IMR-90 (cell line): ENCODE data around the gene SERPINB1. TPM values are rescaled to one million over a fixed set of nuclear protein-coding genes. Genes with fewer than 3 reads are reported as not detected.
A peak's percentile ranks its signal among the peaks of the same experiment; 100 is the strongest.

Source experiments
- ATAC-seq: fragments of 200-7000 bp; cut with Tn5 transposase; 2 replicates; pipeline ENCODE4 v1.9.1; 2020; ENCODE audit warnings: low read depth, mild to moderate bottlenecking, moderate library complexity
- BruUV-seq: library from RNA; stranded (reverse); fragments of 400-500 nt; replicated peaks from 2 replicates; lab custom pipeline; 2021; lab: Mats Ljungman, UMichigan
- CTCF ChIA-PET: fragments of 300-600 bp; formaldehyde crosslinking; extraction: SDS; loops from one replicate; lab custom pipeline; 2021; ENCODE audit warnings: antibody characterized with exemption; lab: Yijun Ruan, JAX
- POLR2A ChIA-PET: fragments of 300-600 bp; sonication (Branson Sonifier 250); formaldehyde crosslinking; loops from one replicate; lab custom pipeline; 2022; ENCODE audit warnings: antibody characterized with exemption; ENCODE audit not compliant: unreplicated experiment; lab: Charles Lee
- DNase-seq: peaks from one replicate; pipeline ENCODE4 v3.0.0; 2013
- H2AFZ ChIP-seq: replicated peaks from 2 replicates; pipeline ENCODE3; 2013; ENCODE audit warnings: low read length, mild to moderate bottlenecking; ENCODE audit not compliant: poor library complexity
- H2AK5ac ChIP-seq: 2 replicates; pipeline ENCODE4 v1.6.1; 2013; ENCODE audit warnings: low read depth, low read length, inconsistent platforms
- H2AK9ac ChIP-seq: replicated peaks from 2 replicates; pipeline ENCODE3; 2013; ENCODE audit warnings: mild to moderate bottlenecking, low read depth, low read length, moderate library complexity; ENCODE audit not compliant: poor library complexity
- H2BK120ac ChIP-seq: 2 replicates; pipeline ENCODE4 v1.6.1; 2013; ENCODE audit warnings: low read depth, low read length, inconsistent platforms
- H2BK15ac ChIP-seq: 3 replicates; pipeline ENCODE4 v1.6.1; 2013; ENCODE audit warnings: low read depth, low read length, inconsistent platforms
- H2BK20ac ChIP-seq: 2 replicates; pipeline ENCODE4 v1.6.1; 2013; ENCODE audit warnings: low read depth, mild to moderate bottlenecking, inconsistent platforms, low read length, moderate library complexity
- H2BK5ac ChIP-seq: 2 replicates; pipeline ENCODE4 v1.6.1; 2013; ENCODE audit warnings: mild to moderate bottlenecking, low read depth, low read length, inconsistent platforms; ENCODE audit not compliant: poor library complexity, severe bottlenecking
- H3K14ac ChIP-seq: replicated peaks from 2 replicates; pipeline ENCODE4 v1.6.1; 2013; ENCODE audit warnings: low read depth, low read length, inconsistent platforms
- H3K18ac ChIP-seq: 2 replicates; pipeline ENCODE4 v1.6.1; 2013; ENCODE audit warnings: low read depth, low read length, control low read depth
- H3K23ac ChIP-seq: 2 replicates; pipeline ENCODE4 v1.6.1; 2013; ENCODE audit warnings: low read depth, low read length, inconsistent platforms
- H3K27ac ChIP-seq: 2 replicates; pipeline ENCODE4 v1.5.1; 2013; ENCODE audit warnings: mild to moderate bottlenecking, control low read depth, low read length; ENCODE audit not compliant: insufficient read depth
- H3K27me3 ChIP-seq: 2 replicates; pipeline ENCODE4 v1.6.1; 2013; ENCODE audit warnings: low read length; ENCODE audit not compliant: control insufficient read depth, insufficient read depth
- H3K36me3 ChIP-seq: 2 replicates; pipeline ENCODE4 v1.6.1; 2013; ENCODE audit warnings: low read length, mixed read lengths; ENCODE audit not compliant: control insufficient read depth, insufficient read depth
- H3K4ac ChIP-seq: 2 replicates; pipeline ENCODE4 v1.6.1; 2013; ENCODE audit warnings: low read depth, low read length, inconsistent platforms
- H3K4me1 ChIP-seq: 2 replicates; pipeline ENCODE4 v1.6.1; 2013; ENCODE audit warnings: low read length, mixed read lengths; ENCODE audit not compliant: control insufficient read depth, insufficient read depth
- H3K4me2 ChIP-seq: 2 replicates; pipeline ENCODE4 v1.6.1; 2013; ENCODE audit warnings: low read depth, mild to moderate bottlenecking, control low read depth, low read length, moderate library complexity
- H3K4me3 ChIP-seq: 2 replicates; pipeline ENCODE4 v1.5.1; 2013; ENCODE audit warnings: low read depth, mild to moderate bottlenecking, control low read depth, low read length, moderate library complexity; ENCODE audit not compliant: insufficient read depth
- H3K56ac ChIP-seq: 2 replicates; pipeline ENCODE4 v1.6.1; 2013; ENCODE audit warnings: low read length, inconsistent platforms; ENCODE audit not compliant: insufficient read depth; ENCODE audit errors: extremely low read depth
- H3K79me1 ChIP-seq, 2 experiments: 2 replicates each; pipeline ENCODE4 v1.6.1; 2013; ENCODE audit warnings: low read length in 2 of 2, inconsistent platforms in 1 of 2, low read depth in 1 of 2
- H3K9ac ChIP-seq: 2 replicates; pipeline ENCODE4 v1.6.1; 2013; ENCODE audit warnings: low read depth, low read length, control low read depth
- H3K9me1 ChIP-seq: 2 replicates; pipeline ENCODE4 v1.6.1; 2013; ENCODE audit warnings: low read length, inconsistent platforms; ENCODE audit not compliant: insufficient read depth
- H3K9me3 ChIP-seq: 2 replicates; pipeline ENCODE4 v1.6.1; 2013; ENCODE audit warnings: low read length; ENCODE audit not compliant: control insufficient read depth, insufficient read depth
- H4K20me1 ChIP-seq: 2 replicates; pipeline ENCODE4 v1.6.1; 2013; ENCODE audit warnings: low read length, inconsistent platforms; ENCODE audit not compliant: insufficient read depth
- H4K5ac ChIP-seq: 2 replicates; pipeline ENCODE4 v1.6.1; 2013; ENCODE audit warnings: mild to moderate bottlenecking, low read depth, low read length, control low read depth
- H4K8ac ChIP-seq, 2 experiments: 2 replicates each; pipeline ENCODE4 v1.6.1; 2013; ENCODE audit warnings: low read depth in 2 of 2, low read length in 2 of 2, control low read depth in 1 of 2, inconsistent platforms in 1 of 2
- H4K91ac ChIP-seq: 2 replicates; pipeline ENCODE4 v1.6.1; 2013; ENCODE audit warnings: low read depth, low read length, inconsistent platforms; ENCODE audit not compliant: insufficient read depth
- BHLHE40 ChIP-seq: fragments of 150-350 bp; IDR thresholded peaks from 2 replicates; pipeline ENCODE4 v1.6.1; 2016; ENCODE audit warnings: mild to moderate bottlenecking, low read depth, low read length
- CEBPB ChIP-seq: IDR thresholded peaks from 2 replicates; pipeline ENCODE4 v1.6.1; 2012; ENCODE audit warnings: low read depth, low read length, improper control_type of control experiment
- CHD1 ChIP-seq: IDR thresholded peaks from 2 replicates; pipeline ENCODE4 v1.6.1; 2012; ENCODE audit warnings: low read depth, low read length, improper control_type of control experiment
- CTCF ChIP-seq: conservative IDR thresholded peaks from 2 replicates; pipeline ENCODE4 v1.5.1; 2012; ENCODE audit warnings: mild to moderate bottlenecking, low read depth, low read length, improper control_type of control experiment
- ELK1 ChIP-seq: fragments of 150-350 bp; IDR thresholded peaks from 2 replicates; pipeline ENCODE4 v1.6.1; 2016; ENCODE audit warnings: low read depth, mild to moderate bottlenecking, low read length, moderate library complexity, borderline replicate concordance
- FOS ChIP-seq: fragments of 150-350 bp; IDR thresholded peaks from 2 replicates; pipeline ENCODE4 v1.6.1; 2016; ENCODE audit warnings: low read depth, low read length
- MAFK ChIP-seq: IDR thresholded peaks from 2 replicates; pipeline ENCODE4 v1.6.1; 2012; ENCODE audit warnings: low read depth, low read length, improper control_type of control experiment
- MAZ ChIP-seq: IDR thresholded peaks from 2 replicates; pipeline ENCODE4 v1.6.1; 2012; ENCODE audit warnings: low read depth, mild to moderate bottlenecking, low read length, improper control_type of control experiment, moderate library complexity, borderline replicate concordance
- MXI1 ChIP-seq: IDR thresholded peaks from 2 replicates; pipeline ENCODE4 v1.6.1; 2012; ENCODE audit warnings: low read depth, mild to moderate bottlenecking, low read length, moderate library complexity, borderline replicate concordance
- POLR2A ChIP-seq: IDR thresholded peaks from 2 replicates; pipeline ENCODE4 v1.6.1; 2012; ENCODE audit warnings: mild to moderate bottlenecking, low read depth, low read length
- RAD21 ChIP-seq: IDR thresholded peaks from 2 replicates; pipeline ENCODE4 v1.6.1; 2012; ENCODE audit warnings: low read length, improper control_type of control experiment
- RCOR1 ChIP-seq: IDR thresholded peaks from 2 replicates; pipeline ENCODE4 v1.6.1; 2012; ENCODE audit warnings: mild to moderate bottlenecking, low read length, improper control_type of control experiment; ENCODE audit not compliant: insufficient replicate concordance
- RFX5 ChIP-seq: IDR thresholded peaks from 2 replicates; pipeline ENCODE4 v1.8.0; 2012; ENCODE audit warnings: low read depth, mild to moderate bottlenecking, low read length, moderate library complexity
- WGBS, 2 experiments: methylation state at CpG; one replicate each; pipeline versions ENCODE4 v1.1.5 to v1.1.7; 2013; ENCODE audit warnings: missing lambda C conversion rate in 2 of 2; ENCODE audit not compliant: insufficient read length in 1 of 2; ENCODE audit errors: extremely low coverage in 2 of 2; 5-methylcytosine and 5-hydroxymethylcytosine counted together
- dilution Hi-C: fragments of 300-500 bp; cut with HindIII; formaldehyde crosslinking; loops from one replicate; pipeline ENCODE4 v1.14.3; 2018; ENCODE audit warnings: low sequenced_read_pairs; ENCODE audit not compliant: unreplicated experiment
- in situ Hi-C: fragments of 300-500 bp; cut with MboI; formaldehyde crosslinking; loops from 3 replicates; pipeline ENCODE4 v1.14.3; 2019; ENCODE audit warnings: low sequenced_read_pairs, inconsistent platforms, mixed read lengths
- intact Hi-C: fragments of 100-400 bp; cut with micrococcal nuclease; formaldehyde crosslinking; loops from 2 replicates; pipeline ENCODE4 v1.10.0; 2022
- polyA plus RNA-seq, 3 experiments: library from polyadenylated mRNA; depleted of rRNA; stranded (reverse); fragments of >200 nt; gene quantifications; 2 replicates each; pipeline ENCODE4 v1.2.3, GENCODE V29; 2012; ENCODE audit warnings: low replicate concordance in 1 of 3
- total RNA-seq: library from RNA; depleted of rRNA; stranded (reverse); fragments of >200 nt; gene quantifications from 2 replicates; pipeline ENCODE4 v1.2.3, GENCODE V29; 2012

Gene SERPINB1
- total and polyA plus RNA-seq, 2 of the 4 experiments (the other 2 are of a cell fraction) = 6.1 to 9.1 TPM

- Histone ChIP-seq H3K79me1 (peaks cover 0 to 27% of the 10 kb centered on the region in 2 experiments; a peak in 2 of 4 replicates), H3K9me3 (no peaks in the 10 kb centered on the region), H3K36me3 (no peaks in the 10 kb centered on the region), H3K4me1 (peaks cover 23% of the 10 kb centered on the region), H3K4me2 (no peak overlapping the region), H3K27ac (no peak overlapping the region), H3K56ac (no peak overlapping the region), H4K5ac (peak overlapping the region; percentile 51; the same call in 1 of the 2 replicates), H4K91ac (peak overlapping the region; percentile 95), H4K8ac (peak overlapping the region; percentile 15 to 97; a peak in 3 of 4 replicates), H4K20me1 (no peaks in the 10 kb centered on the region), H2BK20ac (peak overlapping the region; percentile 93; the same call in 1 of the 2 replicates), H3K23ac (peak overlapping the region; percentile 11; the same call in 1 of the 2 replicates), H3K14ac (peak overlapping the region; percentile 88; the same call in 1 of the 2 replicates), H2AFZ (no peak overlapping the region), H2AK5ac (peak overlapping the region; percentile 92), H3K18ac (no peak overlapping the region), H2BK15ac (peak overlapping the region; percentile 94; the same call in 2 of the 3 replicates), H3K9ac (no peak overlapping the region), H3K9me1 (peaks cover 33% of the 10 kb centered on the region), H3K4ac (peak overlapping the region; percentile 96), H2AK9ac (no peak overlapping the region), H2BK120ac (peak overlapping the region; percentile 98), H2BK5ac (peak overlapping the region; percentile 98), H3K4me3 (no peak overlapping the region), H3K27me3 (no peaks in the 10 kb centered on the region)
- dilution Hi-C loops (no loop called here), intact Hi-C loops (no loop called here), in situ Hi-C loops (no loop called here)
- CTCF ChIA-PET = no interaction called here
- POLR2A ChIA-PET = no interaction called here
- DNase-seq (no peak), ATAC-seq (no peak)
- no TSS peak for BruUV-seq
- TF ChIP-seq RFX5 (no peak), CTCF (no peak), BHLHE40 (no peak), MAFK (no peak), RAD21 (no peak), FOS (no peak), RCOR1 (no peak), CEBPB (no peak), MAZ (no peak), POLR2A (no peak), CHD1 (no peak), MXI1 (no peak), ELK1 (no peak)
- WGBS, 2 experiments = 94% methylated on average over 2 of the region's 6 CpGs; no CpG with 5 or more reads in 1 of the 2 experiments
Observed at GRCh38 chr6:2852514-2852855, 10.8 kb upstream of the SERPINB1 start.
